ENCODE results near the gene NRAP.
A peak's percentile ranks its signal among the peaks of the same experiment; 100 is the strongest.

Gene NRAP

DNA sequence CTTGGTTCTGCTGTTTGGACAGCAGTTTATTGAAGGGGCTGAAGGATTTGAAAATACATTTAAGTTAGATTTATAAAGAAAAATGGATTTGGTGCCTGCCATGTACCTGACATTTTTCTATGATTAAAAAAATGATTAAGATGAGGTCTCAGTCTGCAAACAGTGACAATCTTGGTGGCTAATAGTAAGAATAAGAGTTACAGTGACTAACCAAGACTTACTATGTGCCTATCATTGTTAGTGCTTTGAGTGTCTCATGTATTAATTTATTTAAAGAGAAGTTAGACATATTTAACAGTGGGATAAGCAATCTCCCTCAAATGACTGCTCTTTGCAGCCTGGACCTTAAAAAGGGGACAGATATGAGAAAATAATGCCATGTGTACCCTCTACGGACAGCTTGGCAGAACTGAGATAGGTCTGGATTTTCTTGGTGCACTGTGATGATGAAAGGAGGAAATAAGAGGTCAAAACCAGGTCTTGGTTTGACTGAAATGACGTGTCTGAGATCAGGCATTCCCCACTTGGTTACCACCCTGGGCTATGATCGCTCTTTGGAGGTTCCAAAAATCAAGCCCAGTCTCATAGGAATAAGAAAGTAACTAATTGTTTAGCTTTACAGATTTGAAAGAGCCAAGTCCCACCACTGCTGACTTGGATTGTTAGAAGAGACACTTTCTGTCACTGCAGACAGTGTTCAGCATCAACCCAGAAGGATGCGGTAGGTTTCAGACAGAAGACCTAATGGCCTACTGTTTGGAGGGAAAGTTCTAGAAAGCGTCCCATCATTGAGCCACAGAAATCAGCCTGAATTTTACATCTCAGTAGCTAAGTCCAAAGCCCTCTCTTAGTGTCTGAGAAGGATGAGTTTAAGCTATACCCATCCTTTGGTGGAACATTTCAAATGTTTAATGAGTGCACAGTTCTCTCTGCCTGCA, 18.0 kb upstream of the NRAP start:
- Histone ChIP-seq H3K27me3 (ENCODE audit: insufficient read depth, low read length, poor library complexity, severe bottlenecking) (no peaks in the 10 kb centered on the region), H3K9ac (ENCODE audit: low read depth, low read length, poor library complexity, severe bottlenecking) (peak overlapping the region; percentile 88), H3K4me3 (ENCODE audit: low read length, poor library complexity, severe bottlenecking) (peak overlapping the region; percentile 93), H3K36me3 (ENCODE audit: insufficient read depth, low read length) (no peaks in the 10 kb centered on the region), H3K79me2 (ENCODE audit: insufficient read depth, low read length) (peaks cover 65% of the 10 kb centered on the region), H3K9me3 (ENCODE audit: insufficient read depth, low read depth, low read length) (peaks cover 2% of the 10 kb centered on the region; the same call in 1 of the 2 replicates), H3F3A (ENCODE audit: low read depth) (no peaks in the 10 kb centered on the region; the same call in 1 of the 2 replicates), H4K20me1 (ENCODE audit: insufficient read depth, low read length, poor library complexity, severe bottlenecking) (peaks cover 15% of the 10 kb centered on the region), H3K4me2 (ENCODE audit: low read depth, low read length, poor library complexity, severe bottlenecking) (peak overlapping the region; percentile 99), H2AFZ (ENCODE audit: low read length) (no peak overlapping the region), H3K4me1 (ENCODE audit: insufficient read depth, low read length, poor library complexity, severe bottlenecking) (peaks cover 33% of the 10 kb centered on the region), H3K9me2 (replicated peaks; ENCODE audit: low read depth, low read length) (no peaks in the 10 kb centered on the region)
- TF ChIP-seq EZH2phosphoT487 (IDR thresholded peaks at IDR 0.05; ENCODE audit: borderline replicate concordance) (no peak), CTCF (conservative IDR thresholded peaks at IDR 0.05; ENCODE audit: low read length) (no peak)

GRCh38 chr10:113680190-113681111, 16.6 kb upstream of the NRAP start:
- no peaks in the 10 kb centered on the region; the same call in 1 of the 2 replicates for H3F3A ChIP-seq (ENCODE audit: low read depth)
- H3K79me2 ChIP-seq (ENCODE audit: insufficient read depth, low read length) = peaks cover 52% of the 10 kb centered on the region
- no peaks in the 10 kb centered on the region for H3K9me3 ChIP-seq (ENCODE audit: insufficient read depth, low read depth, low read length)
- no peaks in the 10 kb centered on the region for H3K36me3 ChIP-seq (ENCODE audit: insufficient read depth, low read length)
- H3K4me2 ChIP-seq (ENCODE audit: low read depth, low read length, poor library complexity, severe bottlenecking) = peak overlapping the region; percentile 99
- TF ChIP-seq EZH2phosphoT487 (IDR thresholded peaks at IDR 0.05; ENCODE audit: borderline replicate concordance) = no peak
- no peak for TF ChIP-seq CTCF (conservative IDR thresholded peaks at IDR 0.05; ENCODE audit: low read length)
- no peaks in the 10 kb centered on the region for H3K27me3 ChIP-seq (ENCODE audit: insufficient read depth, low read length, poor library complexity, severe bottlenecking)
- peak overlapping the region; percentile 98 for H2AFZ ChIP-seq (ENCODE audit: low read length)
- H3K9ac ChIP-seq (ENCODE audit: low read depth, low read length, poor library complexity, severe bottlenecking) = peak overlapping the region; percentile 88
- H3K4me1 ChIP-seq (ENCODE audit: insufficient read depth, low read length, poor library complexity, severe bottlenecking) = peaks cover 33% of the 10 kb centered on the region
- H4K20me1 ChIP-seq (ENCODE audit: insufficient read depth, low read length, poor library complexity, severe bottlenecking) = peaks cover 15% of the 10 kb centered on the region
- H3K4me3 ChIP-seq (ENCODE audit: low read length, poor library complexity, severe bottlenecking) = peak overlapping the region; percentile 93
- H3K9me2 ChIP-seq (replicated peaks; ENCODE audit: low read depth, low read length) = no peaks in the 10 kb centered on the region

DNA sequence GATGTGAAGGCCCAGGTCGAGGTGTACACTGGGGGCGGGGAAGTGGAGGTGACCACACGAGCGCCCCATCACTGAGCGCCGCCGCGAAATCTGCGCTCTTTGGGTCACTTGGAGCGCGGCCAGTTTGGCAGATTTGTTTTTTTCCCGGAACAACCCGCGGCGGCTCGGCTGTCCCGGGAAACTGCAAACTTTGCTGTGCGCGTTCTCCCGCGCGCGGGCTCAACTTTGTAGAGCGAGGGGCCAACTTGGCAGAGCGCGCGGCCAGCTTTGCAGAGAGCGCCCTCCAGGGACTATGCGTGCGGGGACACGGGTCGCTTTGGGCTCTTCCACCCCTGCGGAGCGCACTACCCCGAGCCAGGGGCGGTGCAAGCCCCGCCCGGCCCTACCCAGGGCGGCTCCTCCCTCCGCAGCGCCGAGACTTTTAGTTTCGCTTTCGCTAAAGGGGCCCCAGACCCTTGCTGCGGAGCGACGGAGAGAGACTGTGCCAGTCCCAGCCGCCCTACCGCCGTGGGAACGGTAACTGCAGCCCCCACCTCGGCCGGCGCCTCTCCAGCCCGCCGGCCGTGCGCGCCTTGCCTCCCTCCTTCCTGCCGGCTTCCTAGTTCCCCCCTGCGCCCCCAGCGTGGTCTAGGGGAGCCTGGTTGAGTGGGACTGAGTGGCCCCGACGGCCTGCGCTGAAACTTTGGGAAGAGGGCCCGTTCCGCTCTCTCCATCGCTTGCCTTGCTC, 15.8 kb upstream of the NRAP start, which contains the start of gene CASP7:
TSS of gene CASP7 (plus strand) at position 450 of the 727 bp plus-strand sequence. CDS start 17,582 bp downstream, outside the sequence.
- no peaks in the 10 kb centered on the region for H3K36me3 ChIP-seq (ENCODE audit: insufficient read depth, low read length)
- H3K79me2 ChIP-seq (ENCODE audit: insufficient read depth, low read length) = peaks cover 44% of the 10 kb centered on the region
- no peaks in the 10 kb centered on the region for H3K27me3 ChIP-seq (ENCODE audit: insufficient read depth, low read length, poor library complexity, severe bottlenecking)
- peaks cover 15% of the 10 kb centered on the region for H4K20me1 ChIP-seq (ENCODE audit: insufficient read depth, low read length, poor library complexity, severe bottlenecking)
- H3K4me1 ChIP-seq (ENCODE audit: insufficient read depth, low read length, poor library complexity, severe bottlenecking) = peaks cover 33% of the 10 kb centered on the region
- peak within 1 kb of the TSS; percentile 93 for H3K4me3 ChIP-seq (ENCODE audit: low read length, poor library complexity, severe bottlenecking)
- H3K4me2 ChIP-seq (ENCODE audit: low read depth, low read length, poor library complexity, severe bottlenecking) = peak within 1 kb of the TSS; percentile 99
- no peaks in the 10 kb centered on the region; the same call in 1 of the 2 replicates for H3F3A ChIP-seq (ENCODE audit: low read depth)
- TF ChIP-seq CTCF (conservative IDR thresholded peaks at IDR 0.05; ENCODE audit: low read length) = no peak
- TF ChIP-seq EZH2phosphoT487 (IDR thresholded peaks at IDR 0.05; ENCODE audit: borderline replicate concordance) = no peak
- peak within 1 kb of the TSS; percentile 88 for H3K9ac ChIP-seq (ENCODE audit: low read depth, low read length, poor library complexity, severe bottlenecking)
- H3K9me3 ChIP-seq (ENCODE audit: insufficient read depth, low read depth, low read length) = no peaks in the 10 kb centered on the region
- H2AFZ ChIP-seq (ENCODE audit: low read length) = peak within 1 kb of the TSS; percentile 98
- H3K9me2 ChIP-seq (replicated peaks; ENCODE audit: low read depth, low read length) = no peaks in the 10 kb centered on the region
